Measurements from ENCODE around the gene GPSM1. TPM values are rescaled to one million over a fixed set of nuclear protein-coding genes. Genes with fewer than 3 reads are reported as not detected.

Gene GPSM1
- polyA plus RNA-seq, 2 donors: 1.7 to 4.5 TPM

- Histone ChIP-seq H3K4me3 (ENCODE audit: low read depth in 1 of 2, low read length in 2 of 2) (no peak overlapping the region), H3K27ac (ENCODE audit: low read depth in 2 of 2, low read length in 1 of 2) (no peak overlapping the region)
- 89 to 91% methylated on average over 21 to 23 of the region's 23 CpGs for WGBS, 2 donors
Measured at GRCh38 chr9:136329636-136330405, 2.5 kb downstream of the GPSM1 start.

DNA sequence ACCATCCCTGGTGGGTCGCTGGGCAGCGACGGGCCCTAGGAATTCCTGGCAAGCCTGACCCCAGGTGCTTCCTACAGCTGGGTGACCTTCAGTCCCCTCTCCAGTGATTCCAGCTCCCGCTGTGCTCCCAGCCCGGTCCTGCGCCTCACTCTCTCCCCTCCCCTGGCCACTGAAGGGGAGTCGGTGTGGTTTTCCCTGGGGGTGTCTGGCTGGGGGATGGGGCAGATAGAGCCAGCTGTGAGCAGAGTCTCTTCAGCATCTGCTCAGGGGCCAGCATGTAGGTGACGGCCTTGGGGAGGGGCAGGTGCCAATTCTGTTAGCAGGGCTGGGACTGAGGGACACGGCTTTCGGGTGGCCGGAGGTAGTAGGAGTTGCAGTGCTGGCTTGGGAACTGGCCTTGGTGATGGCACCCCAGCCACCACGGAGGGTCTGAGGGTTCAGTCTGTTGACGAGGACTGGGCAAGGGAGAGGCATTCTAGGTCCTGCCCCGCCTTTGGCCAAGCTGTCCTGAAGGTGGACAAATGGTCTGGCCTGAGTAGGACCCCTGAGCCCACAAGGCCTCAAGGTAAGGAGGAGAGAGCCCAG lies 3.2 kb downstream of the GPSM1 start:
- Histone ChIP-seq H3K27me3 (ENCODE audit: control insufficient read depth in 1 of 2, insufficient read depth in 2 of 2, low read length in 2 of 2) (no peaks in the 10 kb centered on the region), H3K27ac (ENCODE audit: low read depth in 2 of 2, low read length in 1 of 2) (no peak overlapping the region), H3K4me1 (ENCODE audit: control insufficient read depth in 2 of 2, insufficient read depth in 2 of 2, low read length in 1 of 2) (peaks cover 2 to 17% of the 10 kb centered on the region in 2 donors), H3K9me3 (ENCODE audit: control insufficient read depth in 2 of 2, insufficient read depth in 1 of 2, low read depth in 1 of 2, low read length in 1 of 2) (no peaks in the 10 kb centered on the region), H3K36me3 (ENCODE audit: control insufficient read depth in 2 of 2, insufficient read depth in 2 of 2, low read length in 1 of 2) (no peaks in the 10 kb centered on the region), H3K4me3 (ENCODE audit: low read depth in 1 of 2, low read length in 2 of 2) (no peak overlapping the region)
- WGBS, 2 donors: 83 to 88% methylated on average over 13 to 14 of the region's 14 CpGs

More at GRCh38 chr9:136329636-136330405, 2.5 kb downstream of the GPSM1 start:
- Histone ChIP-seq H3K9me3 (ENCODE audit: control insufficient read depth in 2 of 2, insufficient read depth in 1 of 2, low read depth in 1 of 2, low read length in 1 of 2) (no peaks in the 10 kb centered on the region), H3K4me1 (ENCODE audit: control insufficient read depth in 2 of 2, insufficient read depth in 2 of 2, low read length in 1 of 2) (peaks cover 2 to 17% of the 10 kb centered on the region in 2 donors), H3K27me3 (ENCODE audit: control insufficient read depth in 1 of 2, insufficient read depth in 2 of 2, low read length in 2 of 2) (no peaks in the 10 kb centered on the region), H3K36me3 (ENCODE audit: control insufficient read depth in 2 of 2, insufficient read depth in 2 of 2, low read length in 1 of 2) (no peaks in the 10 kb centered on the region)

GRCh38 chr9:136331030-136331429 lies 3.7 kb downstream of the GPSM1 start:
- H3K27ac ChIP-seq (ENCODE audit: low read depth in 2 of 2, low read length in 1 of 2): no peak overlapping the region
- no peaks in the 10 kb centered on the region for H3K9me3 ChIP-seq (ENCODE audit: control insufficient read depth in 2 of 2, insufficient read depth in 1 of 2, low read depth in 1 of 2, low read length in 1 of 2)
- H3K27me3 ChIP-seq (ENCODE audit: control insufficient read depth in 1 of 2, insufficient read depth in 2 of 2, low read length in 2 of 2): no peaks in the 10 kb centered on the region
- 82 to 88% methylated on average over 15 of the region's 15 CpGs for WGBS, 2 donors
- H3K4me3 ChIP-seq (ENCODE audit: low read depth in 1 of 2, low read length in 2 of 2): no peak overlapping the region
- H3K36me3 ChIP-seq (ENCODE audit: control insufficient read depth in 2 of 2, insufficient read depth in 2 of 2, low read length in 1 of 2): no peaks in the 10 kb centered on the region
- peaks cover 2 to 13% of the 10 kb centered on the region in 2 donors for H3K4me1 ChIP-seq (ENCODE audit: control insufficient read depth in 2 of 2, insufficient read depth in 2 of 2, low read length in 1 of 2)

GRCh38 chr9:136331556-136332481 lies 4.5 kb downstream of the GPSM1 start:
- Histone ChIP-seq H3K27ac (ENCODE audit: low read depth in 2 of 2, low read length in 1 of 2) (no peak overlapping the region), H3K36me3 (ENCODE audit: control insufficient read depth in 2 of 2, insufficient read depth in 2 of 2, low read length in 1 of 2) (no peaks in the 10 kb centered on the region), H3K4me1 (ENCODE audit: control insufficient read depth in 2 of 2, insufficient read depth in 2 of 2, low read length in 1 of 2) (peaks cover 2 to 13% of the 10 kb centered on the region in 2 donors), H3K4me3 (ENCODE audit: low read depth in 1 of 2, low read length in 2 of 2) (no peak overlapping the region), H3K9me3 (ENCODE audit: control insufficient read depth in 2 of 2, insufficient read depth in 1 of 2, low read depth in 1 of 2, low read length in 1 of 2) (no peaks in the 10 kb centered on the region), H3K27me3 (ENCODE audit: control insufficient read depth in 1 of 2, insufficient read depth in 2 of 2, low read length in 2 of 2) (no peaks in the 10 kb centered on the region)
- 83 to 86% methylated on average over 46 of the region's 46 CpGs for WGBS, 2 donors

GRCh38 chr9:136332482-136332983 lies 5.2 kb downstream of the GPSM1 start:
- Histone ChIP-seq H3K4me3 (ENCODE audit: low read depth in 1 of 2, low read length in 2 of 2) (no peak overlapping the region), H3K27me3 (ENCODE audit: control insufficient read depth in 1 of 2, insufficient read depth in 2 of 2, low read length in 2 of 2) (no peaks in the 10 kb centered on the region)
- WGBS, 2 donors: 84 to 86% methylated on average over 11 of the region's 11 CpGs

GRCh38 chr9:136333045-136333444 lies 5.7 kb downstream of the GPSM1 start:
- WGBS, 2 donors: 83 to 89% methylated on average over 12 of the region's 12 CpGs
- peaks cover 2 to 11% of the 10 kb centered on the region in 2 donors for H3K4me1 ChIP-seq (ENCODE audit: control insufficient read depth in 2 of 2, insufficient read depth in 2 of 2, low read length in 1 of 2)
- no peaks in the 10 kb centered on the region for H3K9me3 ChIP-seq (ENCODE audit: control insufficient read depth in 2 of 2, insufficient read depth in 1 of 2, low read depth in 1 of 2, low read length in 1 of 2)
- H3K27me3 ChIP-seq (ENCODE audit: control insufficient read depth in 1 of 2, insufficient read depth in 2 of 2, low read length in 2 of 2): no peaks in the 10 kb centered on the region
- H3K27ac ChIP-seq (ENCODE audit: low read depth in 2 of 2, low read length in 1 of 2): no peak overlapping the region
- no peak overlapping the region for H3K4me3 ChIP-seq (ENCODE audit: low read depth in 1 of 2, low read length in 2 of 2)
- H3K36me3 ChIP-seq (ENCODE audit: control insufficient read depth in 2 of 2, insufficient read depth in 2 of 2, low read length in 1 of 2): peaks cover 0 to 6% of the 10 kb centered on the region in 2 donors

More at GRCh38 chr9:136332482-136332983, 5.2 kb downstream of the GPSM1 start:
- no peaks in the 10 kb centered on the region for H3K9me3 ChIP-seq (ENCODE audit: control insufficient read depth in 2 of 2, insufficient read depth in 1 of 2, low read depth in 1 of 2, low read length in 1 of 2)
- H3K36me3 ChIP-seq (ENCODE audit: control insufficient read depth in 2 of 2, insufficient read depth in 2 of 2, low read length in 1 of 2): peaks cover 0 to 4% of the 10 kb centered on the region in 2 donors
- no peak overlapping the region for H3K27ac ChIP-seq (ENCODE audit: low read depth in 2 of 2, low read length in 1 of 2)
- H3K4me1 ChIP-seq (ENCODE audit: control insufficient read depth in 2 of 2, insufficient read depth in 2 of 2, low read length in 1 of 2): peaks cover 2 to 13% of the 10 kb centered on the region in 2 donors

GRCh38 chr9:136333486-136333885 lies 6.1 kb downstream of the GPSM1 start:
- WGBS, 2 donors: 90 to 91% methylated on average over 17 of the region's 17 CpGs
- peaks cover 2 to 7% of the 10 kb centered on the region in 2 donors for H3K4me1 ChIP-seq (ENCODE audit: control insufficient read depth in 2 of 2, insufficient read depth in 2 of 2, low read length in 1 of 2)
- H3K27ac ChIP-seq (ENCODE audit: low read depth in 2 of 2, low read length in 1 of 2): no peak overlapping the region
- no peak overlapping the region for H3K4me3 ChIP-seq (ENCODE audit: low read depth in 1 of 2, low read length in 2 of 2)
- H3K27me3 ChIP-seq (ENCODE audit: control insufficient read depth in 1 of 2, insufficient read depth in 2 of 2, low read length in 2 of 2): no peaks in the 10 kb centered on the region
- H3K9me3 ChIP-seq (ENCODE audit: control insufficient read depth in 2 of 2, insufficient read depth in 1 of 2, low read depth in 1 of 2, low read length in 1 of 2): no peaks in the 10 kb centered on the region
- H3K36me3 ChIP-seq (ENCODE audit: control insufficient read depth in 2 of 2, insufficient read depth in 2 of 2, low read length in 1 of 2): peaks cover 0 to 6% of the 10 kb centered on the region in 2 donors

GRCh38 chr9:136334541-136334940 lies 7.2 kb downstream of the GPSM1 start:
- H3K9me3 ChIP-seq (ENCODE audit: control insufficient read depth in 2 of 2, insufficient read depth in 1 of 2, low read depth in 1 of 2, low read length in 1 of 2): no peaks in the 10 kb centered on the region
- peaks cover 0 to 2% of the 10 kb centered on the region in 2 donors for H3K4me1 ChIP-seq (ENCODE audit: control insufficient read depth in 2 of 2, insufficient read depth in 2 of 2, low read length in 1 of 2)
- H3K27ac ChIP-seq (ENCODE audit: low read depth in 2 of 2, low read length in 1 of 2): no peak overlapping the region
- no peak overlapping the region for H3K4me3 ChIP-seq (ENCODE audit: low read depth in 1 of 2, low read length in 2 of 2)
- H3K36me3 ChIP-seq (ENCODE audit: control insufficient read depth in 2 of 2, insufficient read depth in 2 of 2, low read length in 1 of 2): peaks cover 0 to 6% of the 10 kb centered on the region in 2 donors
- no peaks in the 10 kb centered on the region for H3K27me3 ChIP-seq (ENCODE audit: control insufficient read depth in 1 of 2, insufficient read depth in 2 of 2, low read length in 2 of 2)
- WGBS, 2 donors: 91 to 95% methylated on average over 21 of the region's 21 CpGs
